NCI-H345 (cell line): Measurements from ENCODE around the gene FBXO2.

Experiments
- DNase-seq: peaks from one replicate; lab custom pipeline; 2025; lab: John Stamatoyannopoulos, UW

Gene FBXO2, protein sequence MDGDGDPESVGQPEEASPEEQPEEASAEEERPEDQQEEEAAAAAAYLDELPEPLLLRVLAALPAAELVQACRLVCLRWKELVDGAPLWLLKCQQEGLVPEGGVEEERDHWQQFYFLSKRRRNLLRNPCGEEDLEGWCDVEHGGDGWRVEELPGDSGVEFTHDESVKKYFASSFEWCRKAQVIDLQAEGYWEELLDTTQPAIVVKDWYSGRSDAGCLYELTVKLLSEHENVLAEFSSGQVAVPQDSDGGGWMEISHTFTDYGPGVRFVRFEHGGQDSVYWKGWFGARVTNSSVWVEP

DNA sequence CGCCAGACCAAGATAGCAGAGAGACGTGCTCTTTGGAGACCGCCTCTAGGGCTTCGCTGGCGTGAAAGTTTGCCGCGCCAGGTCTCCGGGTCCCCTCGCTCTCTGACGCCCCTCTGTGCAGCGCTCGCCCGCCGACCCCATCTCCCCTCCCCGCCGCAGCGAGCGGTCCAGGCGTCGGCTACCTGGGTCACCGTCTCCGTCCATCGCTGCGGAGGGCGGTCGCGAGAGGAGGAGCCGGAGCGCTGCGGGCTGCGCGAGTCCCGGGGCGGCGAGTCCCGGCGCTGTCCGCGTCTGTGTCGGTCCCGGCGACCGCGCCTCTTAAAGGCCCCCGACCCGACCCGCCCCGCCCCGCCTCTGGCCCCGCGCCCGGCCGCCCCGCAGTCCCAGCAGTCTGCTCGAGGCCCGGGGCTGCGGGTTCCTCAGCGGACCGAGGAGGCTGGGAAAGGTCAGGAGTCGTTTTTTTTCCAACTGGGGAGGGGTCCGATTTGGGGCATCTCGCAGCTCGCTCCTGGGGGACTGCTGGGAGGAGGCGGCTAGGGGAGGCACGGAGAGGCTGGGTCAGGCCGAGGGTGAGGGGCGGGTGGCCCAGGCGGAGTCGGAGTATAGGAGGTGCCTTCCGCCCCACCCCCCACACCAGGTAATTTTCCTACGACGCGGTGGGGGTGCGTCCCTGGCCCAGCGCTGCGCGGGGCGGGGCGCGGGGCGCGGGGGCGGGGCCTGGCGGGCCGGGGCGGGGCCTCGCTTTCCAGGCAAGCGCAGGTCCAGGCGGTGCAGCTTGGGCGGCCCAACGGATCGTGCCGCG is at the start of gene FBXO2, which contains the start of gene FBXO44:
Gene FBXO2 (minus strand): TSS at position 293 of the 802 bp plus-strand sequence. CDS start 89 bp downstream, at position 204.
Gene FBXO44 (plus strand): TSS at position 741 of the 802 bp plus-strand sequence. CDS start 959 bp downstream, outside the sequence.
- DNase-seq = peak; percentile 42

DNA sequence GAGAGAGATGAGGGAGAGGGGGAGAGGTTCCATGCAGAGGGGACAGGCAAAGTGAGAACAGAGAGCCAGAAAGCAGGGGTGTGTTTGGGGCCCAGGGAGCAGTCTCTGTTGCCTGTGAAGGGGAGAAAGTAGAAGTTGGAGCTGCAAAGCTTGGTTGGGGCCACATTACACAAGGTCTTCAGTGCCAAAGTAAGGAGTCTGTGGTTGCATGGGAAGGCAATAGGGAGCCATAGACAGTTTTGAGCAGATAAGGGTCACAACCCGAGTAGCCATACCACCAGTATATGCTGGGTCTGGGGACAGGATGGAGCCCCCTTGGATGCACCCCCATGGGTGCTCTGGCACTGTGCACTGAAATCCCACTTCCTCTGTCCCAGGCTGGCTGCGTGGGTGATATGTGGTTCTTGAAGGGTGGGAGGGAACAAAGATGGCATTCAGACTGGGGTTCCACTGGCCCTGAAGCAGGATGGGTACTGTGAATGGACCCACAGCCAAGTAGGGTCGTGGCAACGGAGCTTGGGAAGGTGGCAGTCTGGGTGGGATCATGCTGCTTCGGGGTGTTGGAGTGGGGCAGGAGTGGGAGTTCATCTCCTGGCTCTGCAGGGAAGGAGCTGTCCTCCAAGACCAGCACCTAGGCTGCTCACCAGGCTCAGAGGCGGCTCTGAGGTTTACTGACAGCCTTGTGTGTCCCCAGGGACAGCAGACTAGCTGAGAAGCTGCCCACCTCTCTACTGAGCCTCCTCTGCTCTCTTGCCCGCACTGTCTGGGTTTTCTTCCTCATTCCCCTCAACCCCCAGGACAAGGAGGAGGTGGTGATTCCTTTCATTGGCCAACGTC is 49.3 kb upstream of the FBXO2 start:
- DNase-seq = no peak

DNA sequence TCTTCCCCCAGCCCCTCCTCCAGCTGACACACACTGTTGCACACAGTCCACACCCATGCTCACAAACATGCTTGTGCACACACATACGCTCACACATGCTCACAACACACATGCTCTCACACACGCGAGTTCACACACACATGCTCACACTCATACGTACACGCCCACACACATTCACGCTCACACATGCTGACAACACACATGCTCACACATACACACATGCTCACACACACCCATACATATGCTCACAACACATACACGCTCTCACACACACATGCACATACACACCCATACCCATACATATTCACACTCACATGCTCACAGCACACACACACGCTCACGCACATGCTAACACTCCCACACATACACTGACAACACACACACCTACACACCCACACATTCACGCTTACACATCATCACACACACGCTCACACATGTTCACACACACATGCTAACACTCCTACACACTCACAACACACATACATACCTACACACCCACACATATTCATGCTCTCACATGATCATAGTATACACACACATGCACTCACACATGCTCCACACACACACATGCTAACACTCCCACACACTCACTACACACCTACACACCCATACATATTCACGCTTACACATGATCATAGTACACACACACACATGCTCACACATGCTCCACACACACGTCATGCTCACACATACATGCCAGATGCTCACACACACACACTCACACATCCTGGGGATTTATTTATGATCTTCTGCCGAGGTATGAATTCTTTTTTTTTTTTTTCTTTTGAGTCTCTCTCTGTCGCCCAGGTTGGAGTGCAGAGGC is 48.0 kb upstream of the FBXO2 start:
- no peak for DNase-seq

DNA sequence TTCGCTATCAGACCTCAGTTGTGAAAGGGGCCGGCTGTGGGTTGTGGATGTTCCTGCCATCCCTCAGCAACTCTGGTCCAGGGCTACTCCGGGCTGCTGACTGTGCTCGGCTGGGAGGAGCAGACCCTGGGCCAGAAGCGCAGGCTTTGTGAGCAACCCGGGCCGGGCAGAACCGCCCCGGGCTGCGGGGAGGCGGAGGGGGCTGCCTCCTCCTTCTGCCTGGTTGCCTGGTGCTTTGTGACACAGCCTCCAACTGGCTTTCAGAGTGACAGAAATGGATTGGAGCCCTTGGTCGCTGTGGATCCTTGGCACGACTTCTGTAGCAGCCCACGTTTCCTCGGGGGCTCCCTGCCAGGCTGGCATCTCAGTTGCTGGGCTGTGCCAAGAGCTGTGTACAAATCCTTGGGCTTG is 47.3 kb upstream of the FBXO2 start:
- DNase-seq = no peak

DNA sequence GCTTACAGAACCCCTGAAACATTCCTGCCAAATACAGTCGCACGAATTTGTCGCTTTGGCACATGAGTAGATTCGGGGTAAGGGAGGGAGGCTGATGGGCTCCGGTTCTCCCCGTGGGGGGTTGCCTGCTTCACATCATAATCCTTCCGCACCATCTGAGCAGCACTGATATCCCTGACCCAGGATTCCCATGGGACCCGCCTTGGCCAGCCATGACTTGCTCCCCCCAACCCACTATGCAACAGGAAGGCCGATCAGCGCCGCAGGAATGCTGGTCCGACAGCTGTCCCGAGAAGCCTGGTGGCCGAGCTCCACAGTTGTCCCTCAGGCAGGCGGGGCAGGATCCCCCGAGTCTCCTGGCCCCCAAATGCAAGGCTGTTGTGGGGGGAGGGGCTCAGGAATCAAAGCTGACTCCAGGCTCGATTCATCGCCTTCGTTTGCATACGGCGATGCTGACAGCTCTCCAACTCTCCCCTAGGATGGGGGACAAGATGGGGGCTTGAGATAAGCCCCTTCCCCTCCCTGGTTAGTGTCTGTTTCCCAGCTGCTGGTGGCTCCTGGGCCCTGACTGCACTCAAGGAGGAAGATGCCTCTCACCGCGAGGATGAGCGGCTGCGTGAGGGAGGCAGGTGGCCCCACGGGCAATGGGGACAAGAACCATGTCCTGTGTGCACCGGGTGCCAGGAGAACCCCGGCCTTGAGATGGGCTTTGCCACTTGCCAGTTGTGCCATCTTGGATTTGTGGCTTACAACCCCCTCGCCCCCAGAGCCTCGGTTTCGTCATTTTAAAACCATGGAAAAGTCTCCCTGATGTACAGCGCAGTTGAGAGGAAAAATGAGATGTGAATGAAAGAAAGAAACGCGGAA is 46.6 kb upstream of the FBXO2 start:
- DNase-seq = no peak

DNA sequence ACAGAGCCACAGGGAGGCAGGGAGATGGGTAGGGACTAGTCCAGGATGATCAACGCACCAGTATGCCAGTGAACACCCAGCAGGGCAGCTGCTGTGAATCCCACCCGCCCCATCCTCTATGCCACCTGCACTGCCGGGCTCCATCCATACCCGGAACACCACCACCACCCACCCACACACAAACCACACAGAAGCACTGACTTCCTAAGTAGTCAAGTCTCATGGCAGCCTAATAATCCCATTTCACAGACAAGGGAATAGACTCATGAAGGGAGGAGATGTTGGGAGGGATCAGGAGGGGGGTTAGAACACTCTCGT is 43.6 kb upstream of the FBXO2 start:
- no peak for DNase-seq

DNA sequence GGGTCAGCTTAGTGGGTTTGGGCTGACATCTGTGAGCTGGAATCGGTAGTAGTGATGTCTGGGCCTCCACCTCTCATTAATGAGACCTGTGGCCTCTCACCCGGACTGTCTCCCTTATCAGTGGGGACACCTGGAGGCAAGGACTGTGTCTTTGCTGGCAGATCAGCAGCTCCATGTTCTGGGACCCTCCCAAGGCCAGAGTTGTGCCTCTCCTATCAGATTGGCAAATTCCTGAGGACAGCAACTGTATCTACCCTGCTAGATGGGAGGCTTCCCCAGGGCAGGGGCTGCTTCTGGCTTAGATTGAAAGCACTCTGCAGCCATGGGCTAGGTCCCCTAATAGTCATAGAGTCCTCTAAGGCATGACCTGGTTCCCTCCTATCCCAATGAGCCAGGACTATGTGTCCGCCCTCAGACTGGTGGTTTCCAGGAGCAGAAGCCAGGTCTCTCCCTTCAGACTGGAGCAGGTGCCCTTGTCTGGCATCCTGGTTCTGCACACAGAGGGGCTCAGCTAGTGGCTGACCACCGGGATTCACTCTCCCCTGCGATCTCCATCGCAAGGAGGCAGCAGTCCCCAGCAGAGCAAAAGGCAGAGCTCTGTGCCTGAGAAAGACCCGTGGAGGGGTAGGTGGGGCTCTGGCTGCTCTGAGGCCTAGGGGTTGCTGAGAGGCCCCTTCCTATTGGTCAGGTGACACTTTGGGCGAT is 43.1 kb upstream of the FBXO2 start:
- DNase-seq = no peak

DNA sequence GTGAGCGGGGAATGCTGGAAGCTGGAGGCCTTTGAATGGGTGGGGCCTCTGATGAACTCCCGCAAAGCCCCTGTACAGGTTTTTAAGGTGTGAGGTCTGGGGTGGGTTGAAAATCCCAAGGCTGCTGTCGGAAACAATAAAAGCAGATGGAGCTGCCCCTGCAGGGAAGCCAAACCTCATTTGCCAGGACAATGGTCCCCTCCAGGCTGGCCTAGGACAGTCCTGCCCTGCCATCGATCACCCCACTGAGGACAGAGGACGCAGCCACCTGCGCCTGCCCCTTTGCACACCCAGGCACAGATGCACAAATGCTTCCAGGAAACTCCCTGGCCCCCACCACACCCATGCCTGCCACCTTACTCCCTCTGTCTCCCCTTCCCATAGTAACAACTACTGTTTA is 41.6 kb upstream of the FBXO2 start:
- no peak for DNase-seq

DNA sequence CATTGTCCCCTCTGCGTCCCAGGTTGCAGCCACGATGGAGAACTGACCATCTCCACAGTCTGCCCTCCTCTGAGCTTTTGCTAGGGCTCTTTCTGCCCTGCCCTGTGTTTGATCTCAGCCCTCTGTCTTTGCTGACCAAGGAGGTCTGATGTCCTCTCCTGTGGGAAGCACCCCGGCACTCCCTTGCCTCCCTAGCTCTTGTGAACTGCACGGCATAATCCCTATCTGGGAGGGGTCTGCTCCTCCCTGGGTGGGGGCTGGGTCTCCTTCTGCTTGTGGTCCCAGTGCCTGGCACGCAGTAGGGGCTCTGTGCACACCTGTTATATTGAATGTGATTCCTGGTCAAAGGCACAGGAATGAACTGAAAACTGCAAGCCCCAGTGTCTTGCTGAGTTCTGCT is 39.7 kb upstream of the FBXO2 start:
- no peak for DNase-seq

DNA sequence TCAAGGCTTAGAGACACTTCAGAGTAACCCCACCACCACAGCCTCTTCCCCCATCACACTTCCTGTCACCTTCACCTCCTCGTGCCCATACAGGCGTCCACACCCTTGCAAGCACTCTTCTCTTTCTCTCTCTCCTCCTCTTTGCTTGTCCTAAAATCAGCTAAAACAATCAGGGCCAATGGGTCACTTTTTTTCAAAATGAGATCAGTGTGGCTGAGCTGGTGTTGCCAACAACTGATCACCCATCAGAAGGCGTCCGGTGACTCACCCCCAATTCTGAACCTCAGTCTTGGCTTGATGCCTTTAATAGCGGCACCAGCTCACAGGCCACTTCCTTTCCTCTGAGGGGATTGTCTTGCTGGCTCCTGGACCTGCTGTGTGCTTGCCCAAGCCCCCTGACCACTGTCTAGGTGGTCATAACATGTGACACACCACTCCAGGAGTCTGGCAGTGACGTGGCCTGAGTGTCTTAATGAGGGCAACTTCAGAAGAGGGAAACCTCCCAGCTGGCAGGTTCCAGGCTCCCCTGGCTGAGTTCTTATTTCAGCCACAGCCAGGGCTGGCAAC is 38.9 kb upstream of the FBXO2 start:
- DNase-seq = no peak

DNA sequence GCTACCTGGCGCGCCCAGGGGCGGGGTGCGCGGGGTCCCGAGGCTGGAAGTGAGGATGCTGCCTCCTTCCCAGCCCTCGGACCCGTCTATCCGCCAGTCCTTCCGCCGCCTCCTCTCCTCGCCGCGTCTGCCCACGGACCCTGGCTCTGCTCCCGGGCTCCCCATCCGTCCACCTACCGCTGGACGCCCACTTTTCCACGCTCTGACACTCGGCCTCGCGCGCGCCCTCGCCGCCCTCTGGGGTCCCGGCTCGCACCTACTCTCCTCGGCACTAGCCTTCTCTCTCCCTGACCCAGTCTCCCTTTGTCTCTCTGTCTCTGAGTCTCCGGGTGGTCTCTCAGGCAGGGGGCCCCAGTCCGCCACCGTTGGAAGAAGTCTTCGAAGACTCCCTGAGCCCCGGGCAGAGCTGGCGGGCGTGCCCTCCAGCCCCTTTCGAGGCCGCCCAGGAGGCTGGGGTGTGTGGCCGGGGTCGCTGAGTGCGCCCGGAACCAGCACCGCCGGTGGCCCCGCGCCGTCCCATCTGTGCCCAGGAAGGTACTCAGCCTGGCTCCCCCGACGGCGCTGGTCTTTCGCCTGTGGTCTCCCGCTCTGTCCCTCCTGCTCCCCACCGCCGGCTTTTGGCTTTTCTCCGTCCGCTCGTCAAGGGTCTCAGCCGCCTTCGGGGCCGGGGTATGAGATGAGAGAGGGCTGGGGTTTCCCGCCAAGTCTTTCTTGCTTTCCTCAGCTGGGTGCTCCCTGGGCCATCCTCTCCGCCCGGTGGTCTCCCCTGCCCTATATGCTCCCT is 37.9 kb upstream of the FBXO2 start:
- DNase-seq = no peak

DNA sequence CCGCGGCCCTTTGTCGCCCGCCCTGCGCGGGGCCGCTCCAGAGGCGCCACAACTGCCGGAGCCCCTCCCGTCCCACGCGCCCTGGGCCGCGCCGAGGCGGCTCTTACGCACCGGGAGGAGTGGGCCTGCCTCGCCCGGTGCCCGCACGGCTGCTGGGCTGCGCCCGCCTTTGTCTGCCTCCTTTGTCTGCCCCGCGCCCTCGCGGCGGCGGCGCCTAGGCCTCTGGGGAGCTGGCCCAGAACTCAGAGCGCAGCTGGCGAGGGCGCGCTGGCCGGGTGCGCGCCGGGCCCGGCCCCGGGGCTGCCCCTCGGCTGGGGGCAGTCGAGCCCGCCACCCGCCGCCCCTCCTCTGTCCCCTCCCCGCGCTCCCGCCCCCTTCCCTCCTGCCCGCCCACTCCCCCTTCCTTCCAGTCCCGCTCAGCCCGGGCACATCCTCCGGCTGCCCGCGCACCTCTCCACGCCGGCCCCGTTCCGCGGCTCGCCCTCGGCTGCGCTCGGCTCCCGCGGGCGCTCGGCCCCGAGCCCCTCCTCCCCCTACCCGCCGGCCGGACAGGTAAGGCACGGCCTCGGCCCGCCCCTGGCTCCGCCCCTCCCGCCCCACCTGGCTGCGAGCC is 37.2 kb upstream of the FBXO2 start, which contains the start of gene DRAXIN:
Gene DRAXIN (plus strand): TSS at position 409 of the 613 bp plus-strand sequence. CDS start 14,549 bp downstream, outside the sequence.
- peak; percentile 59 for DNase-seq

DNA sequence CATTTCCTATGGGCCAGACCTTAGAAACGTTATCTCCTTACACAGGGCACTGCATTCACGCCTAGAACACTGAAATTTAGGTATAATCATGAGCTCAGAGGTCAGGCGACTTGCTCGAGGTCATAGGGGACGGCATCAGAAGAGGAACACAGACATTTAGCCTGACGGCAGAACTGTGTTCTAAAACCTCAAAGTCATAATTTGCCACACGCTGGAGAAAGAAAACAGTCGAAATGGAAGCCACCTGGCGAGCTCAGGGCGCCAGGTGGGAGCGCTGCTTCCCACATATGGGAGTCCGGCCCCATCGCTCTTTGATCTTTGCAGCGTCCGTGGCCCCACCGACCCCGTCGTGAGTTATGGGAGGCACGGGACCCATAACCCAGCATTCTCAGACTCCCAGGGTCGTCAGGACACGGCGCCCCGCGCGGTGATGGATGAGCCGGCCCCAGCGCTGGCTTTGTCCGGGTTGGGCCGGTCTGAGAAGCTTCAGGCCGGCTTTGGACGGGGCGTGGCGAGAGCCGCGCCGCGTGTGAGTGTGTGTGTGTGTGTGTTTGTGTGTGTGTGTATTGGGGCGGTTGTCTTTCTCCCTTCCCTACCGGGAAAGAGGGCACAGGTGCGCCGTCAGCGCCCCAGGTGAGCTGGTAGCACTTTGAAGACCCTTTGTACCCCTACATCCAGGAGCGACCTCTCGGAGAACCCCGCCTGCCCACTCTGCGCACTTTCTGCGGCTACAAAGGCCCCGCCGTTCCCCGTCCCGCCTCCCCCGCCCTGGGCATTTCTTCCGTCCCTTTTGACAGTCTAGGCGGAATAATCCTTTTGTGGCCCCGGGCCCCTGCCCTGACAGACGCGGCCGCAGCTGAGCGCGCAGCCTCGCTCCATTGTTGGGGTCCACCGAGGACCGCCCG is 36.4 kb upstream of the FBXO2 start:
- peak; percentile 27 for DNase-seq

DNA sequence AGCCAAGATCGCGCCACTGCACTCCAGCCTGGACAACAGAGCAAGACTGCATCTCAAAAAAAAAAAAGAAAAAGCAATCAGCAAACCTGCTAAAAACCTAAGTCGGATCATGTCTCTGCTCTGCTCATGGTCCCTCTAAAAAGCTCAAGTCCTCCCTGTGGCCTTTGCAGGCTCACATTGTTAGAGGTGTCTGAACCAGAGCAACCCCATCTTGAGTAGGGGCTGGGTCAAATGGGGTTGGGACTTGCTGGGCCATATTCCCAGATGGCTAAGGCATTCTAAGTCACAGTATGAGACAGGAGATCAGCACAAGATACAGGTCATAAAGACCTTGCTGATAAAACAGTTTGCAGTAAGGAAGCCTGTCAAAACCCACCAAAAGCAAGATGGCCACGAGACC is 34.3 kb upstream of the FBXO2 start:
- DNase-seq = no peak

DNA sequence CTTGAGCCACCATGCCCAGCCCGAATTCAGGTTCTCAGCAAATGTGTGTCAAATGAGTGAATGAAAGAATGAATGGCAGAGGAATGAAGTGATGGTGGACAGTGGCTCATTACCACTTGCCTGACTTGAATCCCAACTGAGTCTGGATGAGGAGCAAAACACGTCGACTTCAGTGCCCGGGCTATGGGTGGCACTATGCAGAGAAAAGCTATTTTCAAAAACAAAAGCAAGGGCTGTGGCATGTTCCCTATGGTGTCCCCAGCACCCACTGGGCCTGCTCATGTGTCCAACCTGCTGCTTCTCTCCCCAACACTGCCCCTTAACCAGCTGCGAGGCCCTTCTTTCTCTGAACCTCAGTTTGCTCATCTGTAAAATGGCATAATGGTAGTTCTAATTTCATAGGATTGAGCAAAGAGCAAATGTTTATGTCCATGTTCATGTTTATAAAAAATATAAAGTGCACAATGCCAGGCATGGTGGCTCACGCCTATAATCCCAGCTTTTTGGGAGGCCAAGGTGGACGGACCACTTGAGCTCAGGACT is 31.1 kb upstream of the FBXO2 start:
- DNase-seq = no peak

DNA sequence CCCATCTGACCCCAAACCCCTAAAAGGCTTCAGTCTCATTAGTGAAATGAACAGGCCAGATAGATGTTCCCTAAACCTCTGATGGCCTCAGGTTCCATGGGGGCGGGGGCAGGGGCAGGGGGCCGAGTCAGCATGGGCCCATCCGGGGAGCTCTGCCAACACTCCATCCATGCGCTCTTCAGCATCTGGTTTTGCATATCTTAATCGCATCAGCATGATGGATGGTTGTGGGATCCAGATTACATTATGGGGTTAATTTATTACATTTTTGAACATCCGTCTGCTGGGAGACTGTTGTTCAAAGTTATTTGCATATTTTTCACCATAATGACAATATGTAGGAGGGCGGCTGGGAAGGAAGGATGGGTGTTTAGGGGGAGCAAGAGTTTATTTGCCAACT is 29.8 kb upstream of the FBXO2 start:
- DNase-seq = no peak

DNA sequence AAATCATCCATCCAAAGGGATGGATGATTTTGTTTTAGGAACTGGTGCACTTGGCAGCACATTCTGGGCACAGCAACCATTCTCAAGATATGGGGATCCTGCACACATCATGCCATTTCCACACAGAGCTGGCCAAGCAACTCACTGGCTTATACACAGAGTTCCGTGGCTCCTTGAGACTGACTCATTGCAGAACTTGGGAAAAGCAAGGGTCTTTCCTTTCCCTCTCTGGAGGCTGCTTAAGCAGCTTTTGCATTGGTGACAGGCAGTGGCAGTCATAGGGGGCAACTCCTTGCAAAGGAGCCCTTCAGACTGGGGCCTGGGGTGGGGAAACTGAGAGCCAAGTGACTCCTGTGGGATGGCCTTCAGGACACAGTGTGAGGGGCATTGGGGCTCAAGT is 28.6 kb upstream of the FBXO2 start:
- DNase-seq = no peak
